Small intestine (tissue), 7 donors: Measurements from ENCODE around the gene NTN4. TPM values are rescaled to one million over a fixed set of nuclear protein-coding genes. Genes with fewer than 3 reads are reported as not detected.

Source experiments
- DNase-seq, 2 donors: peaks; one replicate each; pipeline versions ENCODE4 v3.0.0 to v3.0.0-alpha.2; 2013
- FAIRE-seq: peaks from 2 replicates; lab custom pipeline; 2012; peaks lifted over from hg19 to GRCh38; lab: Jason Lieb, UNC
- H3K27ac ChIP-seq, 3 donors: one replicate each; pipeline ENCODE4 v1.5.1; 2013; ENCODE audit warnings: low read length in 2 of 3, mild to moderate bottlenecking in 2 of 3, control low read depth in 1 of 3, inconsistent platforms in 1 of 3, low read depth in 1 of 3, moderate library complexity in 1 of 3
- H3K27me3 ChIP-seq, 3 donors: one replicate each; pipeline ENCODE4 v1.6.1; 2013; ENCODE audit warnings: low read length in 3 of 3, inconsistent platforms in 1 of 3; ENCODE audit not compliant: control insufficient read depth in 3 of 3, insufficient read depth in 3 of 3
- H3K36me3 ChIP-seq, 3 donors: one replicate each; pipeline ENCODE4 v1.6.1; 2013; ENCODE audit warnings: low read length in 3 of 3, inconsistent platforms in 1 of 3, low read depth in 1 of 3, mild to moderate bottlenecking in 1 of 3, moderate library complexity in 1 of 3; ENCODE audit not compliant: control insufficient read depth in 3 of 3, insufficient read depth in 2 of 3
- H3K4me1 ChIP-seq, 3 donors: one replicate each; pipeline ENCODE4 v1.6.1; 2013; ENCODE audit warnings: low read length in 2 of 3, inconsistent platforms in 1 of 3, low read depth in 1 of 3, mild to moderate bottlenecking in 1 of 3, moderate library complexity in 1 of 3; ENCODE audit not compliant: control insufficient read depth in 3 of 3, insufficient read depth in 2 of 3
- H3K4me3 ChIP-seq, 3 donors: one replicate each; pipeline ENCODE4 v1.5.1; 2013; ENCODE audit warnings: low read length in 3 of 3, control low read depth in 1 of 3, inconsistent platforms in 1 of 3, low read depth in 1 of 3, mild to moderate bottlenecking in 1 of 3, moderate library complexity in 1 of 3
- H3K9me3 ChIP-seq, 2 donors: one replicate each; pipeline ENCODE4 v1.6.1; 2013; ENCODE audit warnings: low read depth in 1 of 2, low read length in 1 of 2; ENCODE audit not compliant: control insufficient read depth in 2 of 2, insufficient read depth in 1 of 2
- WGBS, 3 donors: extraction: QIAGEN DNeasy Blood & Tissue Kit; methylation state at CpG; one replicate each; pipeline ENCODE4 v1.1.7; 2013; 5-methylcytosine and 5-hydroxymethylcytosine counted together
- polyA plus RNA-seq, 4 donors: library from polyadenylated mRNA; stranded (reverse) in 3 of 4; unstranded in 1 of 4; fragments of 200-250 nt in 3 of 4; fragments of 120-200 nt in 1 of 4; gene quantifications; one replicate each; pipeline versions ENCODE4 v1.2.1 to v1.2.3, GENCODE V29; 2013
- donor health status: healthy with polysubstance abuse.
- donor health status: control.
- donor health status: control.
- donor health status: Bipolar disorder and iron deficiency.
- donor health status: healthy.

Gene NTN4
- polyA plus RNA-seq, 4 donors, result 1.6 to 45.7 (median 9.8) TPM

DNA sequence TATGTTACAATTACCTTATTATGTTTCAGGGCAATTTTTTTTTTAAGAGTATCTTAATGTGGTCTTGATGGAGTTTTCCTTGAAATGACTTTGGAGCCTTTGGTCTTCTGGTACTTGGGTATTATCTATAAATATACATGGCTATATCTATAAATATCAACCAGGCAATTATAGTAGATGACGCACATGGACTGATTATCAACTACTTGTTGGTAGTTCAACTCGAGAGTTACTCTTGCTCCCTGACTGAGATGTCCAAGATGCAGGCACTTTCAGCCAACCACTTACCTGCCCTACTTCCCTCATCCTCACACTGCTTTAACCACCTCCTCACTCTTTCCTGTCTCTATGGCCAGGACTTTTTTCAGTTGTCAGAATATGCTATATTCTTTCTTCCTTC is 85.4 kb downstream of the NTN4 start:
- Histone ChIP-seq H3K27ac (no peak overlapping the region), H3K4me1 (no peaks in the 10 kb centered on the region), H3K9me3 (no peaks in the 10 kb centered on the region), H3K27me3 (no peaks in the 10 kb centered on the region), H3K36me3 (peaks cover 0 to 2% (median 0%) of the 10 kb centered on the region in 3 donors), H3K4me3 (no peak overlapping the region)
- WGBS, 3 donors, result 77 to 83% (median 78%) methylated on average over 2 of the region's 2 CpGs
- FAIRE-seq (no peak), DNase-seq (no peak)

DNA sequence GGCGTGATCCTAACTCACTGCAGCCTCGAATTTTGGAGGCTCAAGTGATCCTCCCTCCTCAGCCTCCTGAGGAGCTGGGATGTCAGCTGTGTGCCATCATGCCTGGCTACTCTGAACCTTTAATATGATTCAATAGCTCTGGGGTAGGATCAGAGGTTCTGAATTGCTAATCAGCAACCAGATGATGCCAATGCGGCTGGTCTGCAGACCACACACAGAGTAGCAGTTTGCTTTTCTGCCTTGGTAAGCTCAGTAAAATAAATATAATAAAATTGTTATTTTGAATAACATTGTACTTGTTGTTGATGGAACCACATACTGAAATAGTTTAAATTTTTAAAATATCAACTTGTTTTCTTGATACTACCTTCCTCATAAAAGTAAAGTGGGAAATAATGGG is 86.6 kb downstream of the NTN4 start:
- Histone ChIP-seq H3K4me3 (no peak overlapping the region), H3K9me3 (no peaks in the 10 kb centered on the region), H3K4me1 (no peaks in the 10 kb centered on the region), H3K27ac (no peak overlapping the region), H3K27me3 (no peaks in the 10 kb centered on the region), H3K36me3 (peaks cover 0 to 2% (median 0%) of the 10 kb centered on the region in 3 donors)
- FAIRE-seq (no peak), DNase-seq (no peak)
- 84 to 91% (median 86%) methylated on average over 3 of the region's 3 CpGs for whole genome bisulfite sequencing, 3 donors

DNA sequence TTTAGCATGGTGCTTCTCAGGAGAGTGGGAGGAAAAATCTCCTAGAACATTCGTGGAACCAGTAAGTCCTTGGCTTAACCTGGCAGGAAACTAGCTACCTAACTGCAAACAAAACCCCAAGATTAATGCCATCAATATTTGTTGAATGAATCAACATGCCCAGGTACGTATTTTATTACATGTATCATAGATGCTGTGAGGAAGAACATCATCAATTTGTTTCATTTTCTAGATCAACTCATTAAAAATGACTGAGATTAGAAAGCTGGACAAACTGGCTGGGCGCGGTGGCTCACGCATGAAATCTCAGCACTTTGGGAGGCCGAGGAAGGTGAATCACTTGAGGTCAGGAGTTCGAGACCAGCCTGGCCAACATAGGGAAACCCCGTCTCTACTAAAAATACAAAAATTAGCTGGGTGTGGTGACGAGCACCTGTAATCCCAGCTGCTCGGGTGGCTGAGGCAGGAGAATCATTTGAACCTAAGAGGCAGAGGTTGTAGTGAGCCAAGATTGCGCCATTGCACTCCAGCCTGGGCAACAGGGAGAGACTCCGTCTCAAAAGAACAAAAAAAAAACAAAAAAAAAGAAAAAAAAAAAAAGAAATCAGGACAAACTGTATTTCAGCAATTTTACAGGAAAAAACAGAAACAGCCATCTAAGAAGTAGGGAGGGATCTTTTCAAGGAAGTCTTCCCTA is 88.7 kb downstream of the NTN4 start:
- Histone ChIP-seq H3K36me3 (no peaks in the 10 kb centered on the region), H3K27ac (no peak overlapping the region), H3K9me3 (no peaks in the 10 kb centered on the region), H3K4me3 (no peak overlapping the region), H3K27me3 (no peaks in the 10 kb centered on the region), H3K4me1 (no peaks in the 10 kb centered on the region)
- DNase-seq (peak in 1 of 2 donors; percentile 13), FAIRE-seq (no peak)
- WGBS, 3 donors, result 68 to 72% (median 68%) methylated on average over 12 of the region's 12 CpGs

DNA sequence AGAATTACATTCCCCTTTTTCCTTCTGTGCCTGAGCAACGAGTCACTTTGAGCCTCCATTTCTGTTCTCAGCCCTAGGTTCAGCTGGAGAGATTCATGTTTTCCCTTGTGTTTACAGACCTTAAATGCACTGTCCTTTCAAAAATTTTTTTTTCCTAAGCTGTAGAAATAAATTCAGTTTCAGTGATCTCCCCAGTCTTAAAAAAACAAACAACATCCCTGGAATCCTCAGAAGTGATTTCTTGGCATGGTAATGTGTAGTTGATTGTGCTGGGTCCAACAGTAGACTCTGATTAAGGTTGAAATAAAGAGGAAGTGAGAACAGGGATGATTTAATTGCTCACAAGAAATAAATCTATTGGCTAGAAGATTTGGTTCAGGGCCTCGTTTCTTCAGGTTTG is 89.3 kb downstream of the NTN4 start:
- WGBS, 3 donors, result 38 to 59% (median 51%) methylated on average over 2 of the region's 2 CpGs
- Histone ChIP-seq H3K27ac (no peak overlapping the region), H3K27me3 (no peaks in the 10 kb centered on the region), H3K4me1 (no peaks in the 10 kb centered on the region), H3K9me3 (no peaks in the 10 kb centered on the region), H3K36me3 (no peaks in the 10 kb centered on the region), H3K4me3 (no peak overlapping the region)
- FAIRE-seq (no peak), DNase-seq (no peak)

DNA sequence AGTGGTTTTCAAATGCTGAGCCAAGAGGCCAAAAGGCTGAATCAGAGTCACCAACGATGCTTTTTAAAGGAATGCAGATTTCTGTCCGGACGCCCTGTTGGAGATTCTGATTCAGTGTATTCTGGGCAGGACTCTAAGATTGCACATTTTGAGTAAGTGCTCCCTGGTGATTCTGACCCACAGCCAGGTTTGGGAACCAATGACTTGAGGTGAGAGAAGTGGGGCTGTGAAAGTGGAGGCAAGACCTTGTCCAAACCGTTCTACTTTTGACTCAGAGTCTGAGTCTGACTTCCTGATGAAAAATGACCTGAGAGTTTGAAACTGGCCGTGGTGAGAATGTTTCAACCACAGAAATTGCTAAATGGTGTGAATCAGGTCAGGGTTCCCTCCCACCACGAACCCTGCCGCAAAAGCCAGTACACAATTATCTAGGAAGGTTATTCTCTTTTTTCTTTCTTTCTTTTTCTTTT is 90.2 kb downstream of the NTN4 start:
- H3K4me3 ChIP-seq, result no peak overlapping the region
- no peak for FAIRE-seq
- no peaks in the 10 kb centered on the region for H3K4me1 ChIP-seq
- no peaks in the 10 kb centered on the region for H3K36me3 ChIP-seq
- DNase-seq, result no peak
- no peaks in the 10 kb centered on the region for H3K27me3 ChIP-seq
- 61 to 77% (median 66%) methylated on average over 7 of the region's 7 CpGs for whole genome bisulfite sequencing, 3 donors
- no peaks in the 10 kb centered on the region for H3K9me3 ChIP-seq
- no peak overlapping the region for H3K27ac ChIP-seq

DNA sequence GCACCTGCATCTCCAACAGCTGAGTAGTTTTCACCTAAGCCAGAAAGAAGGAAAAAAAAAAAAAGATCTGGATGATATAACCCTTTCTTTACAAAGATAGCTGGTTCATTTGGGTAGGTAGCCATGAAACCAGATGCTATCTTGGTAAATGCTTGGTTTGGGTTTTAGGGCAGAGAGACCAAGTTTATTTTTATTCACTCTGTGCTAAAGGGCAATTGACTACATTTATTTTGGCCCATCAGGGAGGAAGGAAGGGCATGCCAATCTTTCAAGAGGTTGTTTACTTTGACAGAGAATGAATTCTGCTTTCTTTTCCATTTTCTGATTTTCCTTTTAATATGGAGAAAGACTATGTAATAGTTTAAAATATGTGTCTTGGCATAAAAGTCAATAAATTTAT is 91.0 kb downstream of the NTN4 start:
- DNase-seq (no peak), FAIRE-seq (no peak)
- no peak overlapping the region for H3K27ac ChIP-seq

DNA sequence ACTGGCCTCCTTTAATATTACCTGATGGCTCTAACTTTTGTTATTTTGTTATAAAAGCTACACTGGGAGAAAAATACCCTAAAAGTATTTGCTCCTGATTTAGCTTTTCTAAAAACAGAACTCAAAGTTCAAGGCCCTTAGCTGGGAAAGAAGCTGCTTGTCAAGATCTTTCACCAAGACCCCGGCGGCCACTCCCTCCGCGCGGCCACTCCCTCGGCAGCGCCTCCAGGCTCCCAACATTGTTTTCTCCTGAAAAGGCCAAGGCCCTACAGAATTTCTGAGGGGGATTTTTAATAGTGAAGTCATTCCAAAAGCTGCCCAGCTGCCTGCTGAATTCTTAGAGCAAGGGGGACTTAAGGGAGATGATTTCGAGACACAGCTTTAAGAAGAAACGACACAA is 96.4 kb downstream of the NTN4 start:
- Histone ChIP-seq H3K36me3 (no peaks in the 10 kb centered on the region), H3K9me3 (no peaks in the 10 kb centered on the region), H3K27ac (peak overlapping the region in 1 of 3 donors; percentile 35), H3K27me3 (no peaks in the 10 kb centered on the region), H3K4me1 (no peaks in the 10 kb centered on the region), H3K4me3 (no peak overlapping the region)
- no peak for FAIRE-seq
- 32 to 66% (median 54%) methylated on average over 9 of the region's 9 CpGs for WGBS, 3 donors
- DNase-seq, result peak; percentile 45 to 48

More for the DNA sequence above, 91.0 kb downstream of the NTN4 start:
- H3K27me3 ChIP-seq, result no peaks in the 10 kb centered on the region
- H3K4me1 ChIP-seq, result no peaks in the 10 kb centered on the region
- H3K9me3 ChIP-seq, result no peaks in the 10 kb centered on the region
- H3K4me3 ChIP-seq, result no peak overlapping the region
- no peaks in the 10 kb centered on the region for H3K36me3 ChIP-seq

DNA sequence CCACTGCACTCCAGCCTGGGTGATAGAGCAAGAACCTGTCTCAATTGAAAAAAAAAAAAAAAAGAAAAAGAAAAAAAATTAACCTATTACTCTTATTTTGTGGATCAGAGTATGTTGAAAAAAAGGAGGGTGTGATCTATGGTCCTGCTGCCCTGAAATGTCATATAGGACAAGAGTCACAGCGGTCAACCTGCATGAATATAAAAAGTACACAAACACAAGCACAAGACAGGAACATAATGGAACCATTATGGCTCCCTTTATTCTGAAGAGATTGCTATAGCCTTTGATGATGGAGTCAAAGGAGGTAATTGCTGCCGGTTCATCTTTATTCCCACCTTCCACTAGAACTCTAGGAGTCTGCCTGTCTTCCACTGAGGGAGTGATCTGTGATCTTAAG is 96.9 kb downstream of the NTN4 start:
- no peaks in the 10 kb centered on the region for H3K36me3 ChIP-seq
- DNase-seq, result no peak
- no peak for FAIRE-seq
- 49 to 70% (median 61%) methylated on average over 2 of the region's 2 CpGs for WGBS, 3 donors
- peak overlapping the region in 1 of 3 donors; percentile 11 for H3K27ac ChIP-seq
- no peaks in the 10 kb centered on the region for H3K9me3 ChIP-seq
- H3K4me1 ChIP-seq, result no peaks in the 10 kb centered on the region
- H3K27me3 ChIP-seq, result no peaks in the 10 kb centered on the region
- no peak overlapping the region for H3K4me3 ChIP-seq
